Measurements from ENCODE around the gene CFAP221.

CFAP221 gene

DNA sequence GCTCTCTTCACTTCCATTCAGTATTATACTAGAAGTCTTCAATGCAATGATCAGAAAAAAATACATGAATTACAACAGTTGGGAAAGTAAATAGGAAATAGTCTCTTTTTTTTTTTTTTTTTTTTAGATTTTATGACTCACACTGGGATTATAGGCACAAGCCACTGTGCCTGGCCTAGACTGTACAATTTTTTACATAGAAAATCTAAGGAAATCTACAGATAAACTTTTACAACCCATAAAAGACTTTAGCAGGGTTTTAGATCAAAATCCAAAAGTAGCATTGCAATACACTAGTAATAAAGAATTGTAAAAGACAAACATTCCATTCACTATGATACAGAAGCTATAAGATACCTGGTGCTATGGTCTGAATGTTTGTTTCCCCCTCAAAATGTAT lies 39.0 kb downstream of the CFAP221 start:
- no peak overlapping the region for H3K4me3 ChIP-seq (ENCODE audit: low read length)
- DNase-seq (ENCODE audit: low read depth): no peak
- TF ChIP-seq, protein P1, sequence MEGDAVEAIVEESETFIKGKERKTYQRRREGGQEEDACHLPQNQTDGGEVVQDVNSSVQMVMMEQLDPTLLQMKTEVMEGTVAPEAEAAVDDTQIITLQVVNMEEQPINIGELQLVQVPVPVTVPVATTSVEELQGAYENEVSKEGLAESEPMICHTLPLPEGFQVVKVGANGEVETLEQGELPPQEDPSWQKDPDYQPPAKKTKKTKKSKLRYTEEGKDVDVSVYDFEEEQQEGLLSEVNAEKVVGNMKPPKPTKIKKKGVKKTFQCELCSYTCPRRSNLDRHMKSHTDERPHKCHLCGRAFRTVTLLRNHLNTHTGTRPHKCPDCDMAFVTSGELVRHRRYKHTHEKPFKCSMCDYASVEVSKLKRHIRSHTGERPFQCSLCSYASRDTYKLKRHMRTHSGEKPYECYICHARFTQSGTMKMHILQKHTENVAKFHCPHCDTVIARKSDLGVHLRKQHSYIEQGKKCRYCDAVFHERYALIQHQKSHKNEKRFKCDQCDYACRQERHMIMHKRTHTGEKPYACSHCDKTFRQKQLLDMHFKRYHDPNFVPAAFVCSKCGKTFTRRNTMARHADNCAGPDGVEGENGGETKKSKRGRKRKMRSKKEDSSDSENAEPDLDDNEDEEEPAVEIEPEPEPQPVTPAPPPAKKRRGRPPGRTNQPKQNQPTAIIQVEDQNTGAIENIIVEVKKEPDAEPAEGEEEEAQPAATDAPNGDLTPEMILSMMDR (conservative IDR thresholded peaks at IDR 0.05; ENCODE audit: low read depth, low read length): no peak

- no peak for DNase-seq (ENCODE audit: low read depth)
- TF ChIP-seq, protein P1 (conservative IDR thresholded peaks at IDR 0.05; ENCODE audit: low read depth, low read length): no peak
- no peak overlapping the region for H3K4me3 ChIP-seq (ENCODE audit: low read length)
Measured at GRCh38 chr2:119584469-119584868, 40.2 kb downstream of the CFAP221 start.

- TF ChIP-seq, protein P1 (conservative IDR thresholded peaks at IDR 0.05; ENCODE audit: low read depth, low read length): no peak
- DNase-seq (ENCODE audit: low read depth): no peak
- H3K4me3 ChIP-seq (ENCODE audit: low read length): no peak overlapping the region
Measured at GRCh38 chr2:119586085-119586484, 41.8 kb downstream of the CFAP221 start.

DNA sequence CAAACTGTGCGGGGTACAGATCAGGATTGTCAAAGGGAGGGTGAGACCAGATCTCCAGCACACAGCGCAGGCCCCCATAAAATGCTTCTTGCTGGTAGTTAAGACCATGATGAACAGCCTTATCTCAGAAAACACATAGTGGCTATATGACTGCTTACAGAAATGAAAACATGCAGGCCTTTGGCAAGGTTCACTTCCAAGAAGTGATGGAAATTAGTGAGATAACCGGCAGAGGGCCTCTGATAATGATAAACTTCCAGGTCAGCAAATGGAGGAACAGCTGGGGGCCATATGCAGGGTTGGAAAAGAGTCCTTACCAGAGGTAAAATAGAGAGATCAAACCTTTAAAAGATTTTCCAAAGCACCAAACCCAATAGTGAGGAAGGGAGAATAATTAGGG lies 46.6 kb downstream of the CFAP221 start:
- no peak overlapping the region for H3K4me3 ChIP-seq (ENCODE audit: low read length)
- no peak for DNase-seq (ENCODE audit: low read depth)
- TF ChIP-seq, protein P1 (conservative IDR thresholded peaks at IDR 0.05; ENCODE audit: low read depth, low read length): no peak

- TF ChIP-seq, protein P1 (conservative IDR thresholded peaks at IDR 0.05; ENCODE audit: low read depth, low read length): no peak
- DNase-seq (ENCODE audit: low read depth): no peak
- H3K4me3 ChIP-seq (ENCODE audit: low read length): no peak overlapping the region
Measured at GRCh38 chr2:119591523-119591922, 47.3 kb downstream of the CFAP221 start.

DNA sequence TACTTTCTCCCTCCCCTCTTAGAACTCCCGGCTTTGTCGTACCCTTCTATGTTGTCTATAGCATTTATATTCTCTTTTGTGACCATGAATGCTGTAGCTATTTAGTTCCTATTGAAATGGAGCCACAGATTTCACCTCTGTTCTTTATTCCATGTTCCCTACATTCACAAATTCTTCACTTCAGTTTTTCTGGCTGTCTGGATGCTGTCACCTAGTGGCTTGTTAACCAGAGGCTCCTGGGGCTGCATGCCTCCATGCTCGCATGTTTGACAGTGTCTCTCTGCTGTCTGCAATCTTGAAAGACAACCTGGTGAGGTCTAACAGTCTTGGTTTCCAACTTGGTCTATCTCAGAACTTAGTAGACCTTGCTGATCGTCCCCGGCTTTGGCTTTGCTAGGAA lies 48.2 kb downstream of the CFAP221 start:
- TF ChIP-seq, protein P1 (conservative IDR thresholded peaks at IDR 0.05; ENCODE audit: low read depth, low read length): no peak

GRCh38 chr2:119596638-119597037 lies 52.4 kb downstream of the CFAP221 start:
- TF ChIP-seq, protein P1 (conservative IDR thresholded peaks at IDR 0.05; ENCODE audit: low read depth, low read length): no peak
- DNase-seq (ENCODE audit: low read depth): no peak

More for the DNA sequence above, 48.2 kb downstream of the CFAP221 start:
- H3K4me3 ChIP-seq (ENCODE audit: low read length): no peak overlapping the region
- no peak for DNase-seq (ENCODE audit: low read depth)

More at GRCh38 chr2:119596638-119597037, 52.4 kb downstream of the CFAP221 start:
- no peak overlapping the region for H3K4me3 ChIP-seq (ENCODE audit: low read length)
